GM12873 (cell line): ENCODE data around the gene CTNND2.

Experiments
- TF ChIP-seq, protein P1 (sequence below): IDR thresholded peaks from 2 replicates; pipeline ENCODE4 v1.5.1; 2012; ENCODE audit warnings: low read depth, mild to moderate bottlenecking, moderate library complexity, low read length, control low read depth; ENCODE audit not compliant: insufficient read depth; ENCODE audit errors: missing control alignments

Gene CTNND2

DNA sequence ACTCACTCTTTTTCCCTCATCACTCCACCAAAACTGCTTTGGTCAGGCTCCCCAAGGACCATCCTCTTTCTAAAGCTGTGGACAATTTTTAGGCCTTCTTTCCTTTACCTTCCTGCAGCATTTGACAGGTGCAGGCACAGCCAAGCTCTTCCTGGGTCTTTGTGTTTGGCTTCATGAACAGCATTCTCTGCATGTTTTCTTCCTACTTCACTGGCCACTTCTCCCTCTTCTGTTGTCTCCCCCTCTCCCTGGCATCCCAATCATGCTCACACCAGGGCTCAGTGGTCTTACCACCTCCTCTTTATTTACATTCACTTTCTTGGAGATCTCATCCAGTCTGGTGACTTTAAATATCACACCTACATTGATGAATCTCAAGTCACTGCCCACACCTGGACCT is 51.1 kb downstream of the CTNND2 start:
- TF ChIP-seq, protein P1, sequence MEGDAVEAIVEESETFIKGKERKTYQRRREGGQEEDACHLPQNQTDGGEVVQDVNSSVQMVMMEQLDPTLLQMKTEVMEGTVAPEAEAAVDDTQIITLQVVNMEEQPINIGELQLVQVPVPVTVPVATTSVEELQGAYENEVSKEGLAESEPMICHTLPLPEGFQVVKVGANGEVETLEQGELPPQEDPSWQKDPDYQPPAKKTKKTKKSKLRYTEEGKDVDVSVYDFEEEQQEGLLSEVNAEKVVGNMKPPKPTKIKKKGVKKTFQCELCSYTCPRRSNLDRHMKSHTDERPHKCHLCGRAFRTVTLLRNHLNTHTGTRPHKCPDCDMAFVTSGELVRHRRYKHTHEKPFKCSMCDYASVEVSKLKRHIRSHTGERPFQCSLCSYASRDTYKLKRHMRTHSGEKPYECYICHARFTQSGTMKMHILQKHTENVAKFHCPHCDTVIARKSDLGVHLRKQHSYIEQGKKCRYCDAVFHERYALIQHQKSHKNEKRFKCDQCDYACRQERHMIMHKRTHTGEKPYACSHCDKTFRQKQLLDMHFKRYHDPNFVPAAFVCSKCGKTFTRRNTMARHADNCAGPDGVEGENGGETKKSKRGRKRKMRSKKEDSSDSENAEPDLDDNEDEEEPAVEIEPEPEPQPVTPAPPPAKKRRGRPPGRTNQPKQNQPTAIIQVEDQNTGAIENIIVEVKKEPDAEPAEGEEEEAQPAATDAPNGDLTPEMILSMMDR: no peak

DNA sequence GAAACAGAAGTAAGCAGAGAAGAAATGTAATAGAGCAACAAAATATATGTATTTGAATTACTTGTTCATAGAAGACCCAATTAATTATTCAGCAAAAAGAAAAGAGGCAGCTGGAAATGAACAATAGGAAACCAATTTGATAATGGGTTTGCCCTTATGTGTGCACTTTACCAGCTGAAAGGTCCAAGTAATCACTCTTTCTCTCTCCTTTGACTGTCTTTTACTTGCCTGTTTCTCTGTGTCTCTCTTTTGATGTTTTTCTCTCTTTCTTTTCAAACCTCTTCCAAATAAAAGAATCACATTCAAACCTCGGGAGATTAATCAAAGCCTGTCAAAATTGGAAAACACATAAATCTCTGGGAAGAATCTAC is 51.5 kb downstream of the CTNND2 start:
- TF ChIP-seq, protein P1: no peak

DNA sequence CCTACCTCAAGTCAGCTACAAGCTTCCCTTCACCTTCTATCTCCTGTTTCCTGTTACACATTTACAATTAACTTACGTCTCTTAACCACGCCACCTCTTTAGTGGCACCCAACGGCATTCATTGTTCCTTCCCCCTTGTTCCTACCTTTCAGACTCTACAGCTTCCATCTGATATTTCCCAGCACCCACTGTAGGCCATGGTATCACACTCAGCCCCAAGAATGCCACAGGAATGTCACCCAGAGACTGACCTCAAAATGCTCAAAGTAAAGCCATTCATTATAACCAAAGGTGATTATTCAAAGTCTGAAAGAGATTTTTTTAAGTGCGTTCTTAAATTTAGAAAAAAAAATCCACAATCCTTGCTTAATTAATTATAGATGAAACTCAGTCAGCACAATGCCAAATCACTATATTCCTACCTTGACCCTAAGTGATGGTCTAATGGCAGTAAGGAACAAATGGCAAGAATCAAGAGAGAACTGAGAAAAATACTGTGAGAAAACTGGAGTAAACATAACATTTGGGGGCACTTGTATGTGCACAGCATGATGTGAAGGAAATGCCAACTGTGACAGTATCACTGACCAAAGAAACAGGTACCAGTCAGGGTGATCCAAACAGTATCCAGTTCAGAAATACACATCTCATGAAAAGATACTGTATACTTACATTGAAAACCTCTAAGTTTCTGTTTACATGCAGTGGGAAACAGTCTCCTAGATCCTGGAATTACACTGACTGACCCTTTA is 52.1 kb downstream of the CTNND2 start:
- TF ChIP-seq, protein P1: no peak

DNA sequence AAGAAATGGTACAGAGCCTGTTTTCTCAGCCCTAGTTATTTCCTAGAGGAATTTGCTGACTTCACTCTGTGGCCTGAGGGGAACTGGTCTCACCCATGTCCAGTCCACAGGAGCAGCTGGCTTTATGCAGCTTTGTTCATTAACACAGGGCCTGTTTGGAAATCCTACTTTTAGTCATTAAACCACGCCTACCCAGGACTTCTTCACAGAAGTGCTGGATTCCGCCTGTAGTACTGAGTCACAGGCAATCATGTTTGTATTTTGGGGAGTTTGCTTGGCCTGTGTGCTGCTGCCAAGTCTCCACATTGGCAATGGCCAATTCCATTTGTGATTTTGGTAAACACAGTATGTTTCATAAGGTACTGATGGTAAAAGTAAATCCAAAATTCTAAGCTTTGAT is 52.8 kb downstream of the CTNND2 start:
- TF ChIP-seq, protein P1: no peak

DNA sequence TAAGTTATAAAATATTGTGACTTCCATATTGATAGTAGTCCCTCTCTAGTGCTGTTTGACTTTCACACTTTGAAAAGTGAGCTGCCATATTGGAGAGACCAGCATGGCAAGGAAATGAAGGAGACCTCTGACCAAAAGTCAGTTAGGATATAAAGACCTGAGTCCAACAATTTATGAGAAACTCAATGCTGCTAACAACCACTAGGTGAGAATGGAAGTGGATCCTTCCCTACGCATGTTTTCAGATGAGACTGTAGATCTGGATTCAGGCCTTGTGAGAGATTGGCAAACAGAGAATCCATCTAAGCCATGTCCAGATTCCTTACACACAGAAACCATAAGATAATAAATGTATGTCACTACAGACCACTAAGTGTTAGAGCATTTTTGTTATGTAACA is 81.6 kb downstream of the CTNND2 start:
- TF ChIP-seq, protein P1: no peak

DNA sequence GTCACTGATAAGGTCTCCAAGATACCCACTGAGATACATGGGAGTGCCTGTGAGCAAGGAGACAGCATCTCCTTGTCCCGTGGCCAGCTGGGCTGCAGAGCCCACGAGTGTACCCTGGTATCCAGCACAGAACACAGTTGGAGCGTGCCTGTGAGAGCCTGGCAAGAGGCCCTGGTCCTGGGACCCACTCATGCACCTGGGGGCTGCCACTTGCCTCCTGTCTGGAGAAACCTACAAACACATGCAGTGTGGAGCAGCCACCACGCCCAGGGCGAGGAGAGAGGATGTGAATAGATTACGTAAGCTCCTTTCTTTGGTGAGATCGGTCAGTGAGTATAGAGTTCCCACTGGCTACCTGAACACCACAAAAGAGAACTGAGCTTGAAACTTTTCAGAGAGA is 88.3 kb downstream of the CTNND2 start:
- TF ChIP-seq, protein P1: no peak

DNA sequence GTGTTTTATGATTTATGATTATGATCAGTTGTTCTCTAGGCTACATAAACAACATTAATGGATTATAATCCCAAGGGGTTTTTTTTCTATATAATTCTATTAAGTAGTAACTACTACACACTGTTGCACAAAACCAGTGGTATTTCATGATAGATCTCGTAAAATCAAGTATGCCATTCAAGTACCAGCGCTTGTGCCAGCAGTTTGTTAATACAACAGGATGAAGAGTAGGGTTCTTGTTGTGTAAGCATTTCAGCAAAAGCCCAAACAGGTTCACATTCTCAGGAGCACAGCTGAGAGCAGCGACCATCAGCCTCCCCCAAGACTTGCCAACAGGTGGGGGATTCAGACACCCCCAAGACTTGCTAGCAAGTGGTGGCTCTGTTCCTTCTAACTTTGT is 88.8 kb downstream of the CTNND2 start:
- TF ChIP-seq, protein P1: no peak
